Tibial nerve (tissue), 3 donors: ENCODE data around the gene PDCD11.

Experiments used
- CTCF ChIP-seq, 5 experiments: fragments of 200-600 bp in 3 of 5; fragments of 450-650 bp in 2 of 5; sonication (generic) in 3 of 5; IDR thresholded peaks; one replicate each; pipeline ENCODE4 v1.5.1; 2016 to 2019; ENCODE audit warnings: antibody characterized with exemption in 5 of 5, mild to moderate bottlenecking in 3 of 5, moderate library complexity in 2 of 5
- POLR2A ChIP-seq, 2 donors: fragments of 450-650 bp; IDR thresholded peaks; one replicate each; pipeline ENCODE4 v1.6.1; 2017; ENCODE audit warnings: antibody characterized with exemption in 2 of 2, mild to moderate bottlenecking in 2 of 2, moderate library complexity in 2 of 2

GRCh38 chr10:103350517-103351260, 45.7 kb upstream of the PDCD11 start, which contains the start of gene PCGF6:
- TF ChIP-seq CTCF (IDR thresholded peaks at IDR 0.05) (no peak), POLR2A (IDR thresholded peaks at IDR 0.05) (no peak)
